ENCODE measurements around the gene CDC42SE2.

The CDC42SE2 gene, protein sequence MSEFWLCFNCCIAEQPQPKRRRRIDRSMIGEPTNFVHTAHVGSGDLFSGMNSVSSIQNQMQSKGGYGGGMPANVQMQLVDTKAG

GRCh38 chr5:131263648-131264450, at the start of gene CDC42SE2:
TSS of gene CDC42SE2 (plus strand) at chr5:131264053. CDS start at chr5:131359494, 95,441 bp downstream.
- ChIA-PET POLR2A (interaction anchor here (0.5 to 2.2 kb wide), 7 partner anchors 11 to 534 kb away, joined by 3 to 6 read pairs (median 4); no protein-coding TSS in a partner anchor), CTCF (interaction anchor here (0.9 to 5.0 kb wide), 10 partner anchors 11 to 118 kb away, joined by 3 to 33 read pairs (median 6); no protein-coding TSS in a partner anchor)
- DNase-seq (ENCODE audit: extremely low spot score) = peak; percentile 87
- TF ChIP-seq CTCF (IDR thresholded peaks at IDR 0.05; ENCODE audit: control extremely low read depth, extremely low read depth, low read depth, missing control alignments) = no peak

- no peak for DNase-seq (ENCODE audit: extremely low spot score)
- no peak for TF ChIP-seq CTCF (IDR thresholded peaks at IDR 0.05; ENCODE audit: control extremely low read depth, extremely low read depth, low read depth, missing control alignments)
- CTCF ChIA-PET = interaction anchor here (1.1 to 3.3 kb wide), 7 partner anchors 9 to 51 kb away, joined by 3 to 19 read pairs (median 4); partner anchors contain the start of gene HINT1
- POLR2A ChIA-PET = interaction anchor here (0.5 kb wide), 1 partner anchor 56 kb away, joined by 6 read pairs; no protein-coding TSS in a partner anchor
Observed at GRCh38 chr5:131214609-131215227, 49.1 kb upstream of the CDC42SE2 start.

GRCh38 chr5:131217791-131218190, 46.1 kb upstream of the CDC42SE2 start:
- POLR2A ChIA-PET = no interaction called here
- TF ChIP-seq CTCF (IDR thresholded peaks at IDR 0.05; ENCODE audit: control extremely low read depth, extremely low read depth, low read depth, missing control alignments) = no peak
- CTCF ChIA-PET = no interaction called here
- no peak for DNase-seq (ENCODE audit: extremely low spot score)

DNA sequence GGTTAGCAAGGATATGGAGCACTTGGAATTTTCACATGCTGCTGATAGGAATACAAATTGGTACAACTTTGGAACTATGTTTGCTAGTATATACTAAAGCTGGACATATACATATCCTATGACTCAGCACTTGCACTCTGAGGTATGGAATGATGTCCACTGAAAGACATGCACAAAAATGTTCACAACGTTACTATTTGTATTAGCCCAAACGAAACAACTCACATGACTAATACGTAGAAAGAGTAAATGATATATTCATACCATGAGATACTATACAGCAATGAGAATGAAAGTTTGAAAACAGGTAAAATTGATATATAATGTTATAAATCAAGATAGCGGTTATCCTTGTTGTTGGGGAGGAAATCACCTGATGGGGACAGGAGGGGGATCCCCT, 45.5 kb upstream of the CDC42SE2 start:
- CTCF ChIA-PET = interaction anchor here (1.1 to 1.4 kb wide), 2 partner anchors 10 to 164 kb away, joined by 3 read pairs; no protein-coding TSS in a partner anchor

DNA sequence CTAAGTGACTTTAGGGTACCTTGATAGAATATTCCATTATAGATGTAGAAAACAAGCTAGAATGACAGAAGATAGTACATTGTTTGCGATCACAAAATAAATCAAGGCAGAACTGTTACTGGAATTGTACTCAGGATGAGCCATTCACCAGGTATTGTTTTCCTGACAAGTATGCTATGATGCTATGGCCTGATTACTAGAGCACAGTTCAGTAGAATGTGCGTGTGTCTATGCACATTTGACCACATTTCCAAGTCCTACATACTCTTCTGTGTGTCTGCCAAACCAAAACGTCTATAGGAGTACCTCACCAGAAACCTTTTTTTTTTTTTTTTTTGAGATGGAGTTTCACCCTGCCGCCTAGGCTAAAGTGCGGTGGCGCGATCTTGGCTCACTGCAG, 43.3 kb upstream of the CDC42SE2 start:
- TF ChIP-seq CTCF (IDR thresholded peaks at IDR 0.05; ENCODE audit: control extremely low read depth, extremely low read depth, low read depth, missing control alignments) = no peak
- ChIA-PET CTCF (interaction anchor here (0.9 to 1.8 kb wide), 4 partner anchors 12 to 30 kb away, joined by 3 to 8 read pairs (median 3); no protein-coding TSS in a partner anchor), POLR2A (interaction anchor here (0.7 to 1.6 kb wide), 2 partner anchors 11 to 856 kb away, joined by 4 to 5 read pairs; no protein-coding TSS in a partner anchor)
- DNase-seq (ENCODE audit: extremely low spot score) = no peak

More for the DNA sequence above, 45.5 kb upstream of the CDC42SE2 start:
- POLR2A ChIA-PET = no interaction called here
- no peak for TF ChIP-seq CTCF (IDR thresholded peaks at IDR 0.05; ENCODE audit: control extremely low read depth, extremely low read depth, low read depth, missing control alignments)
- DNase-seq (ENCODE audit: extremely low spot score) = no peak
